Activated T-cell treated with anti-CD3 and anti-CD28 coated beads for 1 hour (primary cell): ENCODE results near the gene CYS1.
"Not testable (repeated sequence)": the region's sequence is repeated elsewhere in the genome, so short reads cannot be mapped to it uniquely, and the experiment has no call there.

Source experiments
- DNase-seq: peaks from one replicate; pipeline ENCODE4 v3.0.0-alpha.2; 2020; ENCODE audit warnings: low read depth

CYS1 gene

DNA sequence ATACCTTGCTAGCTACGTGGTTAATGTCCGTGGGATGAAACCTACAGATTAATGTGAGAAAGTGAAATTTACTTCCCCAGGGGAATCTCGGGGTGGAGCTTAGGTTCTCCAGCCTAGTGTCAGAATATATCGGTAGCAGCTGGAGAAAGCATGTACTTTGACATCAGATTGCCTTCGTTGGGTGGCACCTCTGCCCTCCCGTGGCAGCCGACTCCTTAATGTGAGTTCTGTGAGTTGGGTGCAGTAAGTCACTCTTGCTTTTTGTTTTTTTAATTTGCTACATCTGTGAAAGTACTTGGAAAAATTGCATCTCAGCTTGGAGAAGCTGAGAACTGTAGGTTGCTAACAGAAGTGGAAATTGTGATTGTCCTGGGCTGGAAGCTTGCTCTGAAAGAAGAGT is 33.3 kb downstream of the CYS1 start:
- DNase-seq, result no peak

DNA sequence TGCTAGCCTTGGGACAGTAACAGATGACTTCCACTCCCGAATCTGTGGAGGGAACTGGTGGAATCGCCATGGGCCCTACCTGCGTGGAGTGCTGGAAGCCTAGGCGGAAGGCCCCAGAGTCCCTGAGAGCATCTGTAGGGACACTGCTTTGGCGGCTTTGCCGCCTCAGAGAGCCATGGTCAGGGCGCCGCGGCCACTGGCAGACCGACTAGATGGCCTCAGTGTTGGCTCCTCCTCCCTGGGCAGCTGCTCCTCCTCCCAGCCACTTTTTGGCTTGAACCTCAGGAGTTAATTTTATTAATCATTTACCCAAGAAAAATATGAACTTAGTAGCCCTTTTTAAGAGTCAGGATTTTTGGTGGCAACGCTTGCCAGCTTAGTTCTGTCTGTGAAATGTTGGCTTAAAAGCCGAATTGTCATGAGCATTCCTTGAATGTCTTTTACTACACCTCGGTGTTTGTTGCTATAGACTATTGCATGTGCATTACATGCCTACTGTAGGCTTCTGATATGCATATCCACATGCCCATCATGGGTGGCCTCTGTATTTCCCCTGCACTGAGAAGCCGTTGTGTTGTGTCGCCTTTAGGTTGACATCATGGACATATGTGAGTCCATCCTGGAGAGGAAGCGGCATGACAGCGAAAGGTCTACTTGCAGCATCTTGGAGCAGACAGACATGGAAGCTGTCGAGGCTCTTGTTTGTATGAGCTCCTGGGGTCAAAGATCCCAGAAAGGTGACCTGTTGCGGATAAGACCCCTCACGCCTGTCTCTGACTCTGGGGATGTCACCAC is 34.5 kb downstream of the CYS1 start:
- DNase-seq, result no peak

DNA sequence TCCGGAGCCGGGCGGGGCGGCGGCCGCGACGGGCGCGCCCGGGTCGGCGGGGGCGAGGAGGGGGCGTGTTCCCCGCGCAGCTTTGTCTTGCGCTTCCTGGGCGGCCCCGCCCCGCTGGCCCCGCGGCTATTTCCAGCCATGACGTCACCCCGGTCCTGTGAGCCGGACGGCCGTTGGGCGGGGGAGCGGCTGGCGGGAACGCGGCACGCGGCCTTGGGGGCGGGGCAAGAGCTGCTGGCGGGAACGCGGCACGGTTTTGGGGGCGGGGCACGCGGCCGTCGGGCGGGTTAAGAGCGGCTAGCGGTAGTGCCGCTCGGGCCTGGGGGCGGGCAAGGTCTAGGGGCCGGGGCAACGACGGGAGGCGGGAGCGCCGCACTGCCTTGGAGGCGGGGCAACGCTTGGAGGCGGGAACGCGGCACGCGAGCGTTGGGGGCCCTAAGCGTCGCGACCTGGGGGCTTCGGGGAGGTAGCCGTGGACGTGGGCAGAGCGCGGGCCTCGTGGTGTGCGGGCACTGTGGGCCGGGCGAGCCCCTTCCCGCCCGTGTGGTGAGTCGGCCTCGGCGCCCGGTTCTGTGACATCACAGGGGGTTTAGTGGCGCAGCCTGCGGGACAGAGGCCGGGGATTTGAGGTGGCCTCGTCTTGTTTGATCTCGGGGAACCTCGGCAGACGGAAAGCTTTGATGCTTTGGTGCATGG is 36.2 kb downstream of the CYS1 start:
- peak; percentile 97 for DNase-seq

DNA sequence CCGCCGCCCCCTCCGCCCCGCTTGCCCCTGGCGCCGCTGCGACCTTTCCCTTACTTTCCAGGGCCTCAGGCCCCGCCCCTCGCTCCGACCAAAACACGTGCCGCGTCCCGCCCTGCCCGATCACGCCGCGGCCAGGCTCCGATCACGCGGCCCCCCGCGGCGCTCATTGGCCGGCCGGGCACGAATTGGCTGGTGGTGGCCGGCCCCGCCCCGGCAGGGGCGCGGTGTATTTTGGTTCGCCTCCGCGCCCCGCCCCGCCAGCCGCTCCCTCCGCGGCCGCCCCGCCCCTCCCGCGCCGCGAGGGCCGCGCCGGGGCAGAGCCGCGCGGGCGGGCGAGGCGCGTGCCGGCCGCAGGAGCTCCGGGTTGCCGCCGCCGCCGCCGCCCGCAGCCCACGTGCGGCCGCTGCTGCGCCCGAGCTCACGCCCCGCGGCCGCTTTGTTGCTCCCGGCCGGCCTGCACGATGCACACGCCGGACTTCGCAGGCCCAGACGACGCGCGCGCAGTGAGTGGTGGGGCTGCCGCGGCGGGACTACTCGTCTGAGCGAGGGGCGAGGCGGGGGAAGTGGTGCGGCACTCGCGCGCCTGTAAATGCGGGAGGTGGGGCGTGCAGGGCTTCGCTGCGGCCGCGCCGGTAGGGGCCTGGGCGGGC is 36.8 kb downstream of the CYS1 start, which contains the start of gene KLF11:
Gene KLF11, plus strand, starts transcription at position 295 of the 650 bp plus-strand sequence. Its CDS starts 167 bp downstream, at position 462.
- DNase-seq, result peak; percentile 78

DNA sequence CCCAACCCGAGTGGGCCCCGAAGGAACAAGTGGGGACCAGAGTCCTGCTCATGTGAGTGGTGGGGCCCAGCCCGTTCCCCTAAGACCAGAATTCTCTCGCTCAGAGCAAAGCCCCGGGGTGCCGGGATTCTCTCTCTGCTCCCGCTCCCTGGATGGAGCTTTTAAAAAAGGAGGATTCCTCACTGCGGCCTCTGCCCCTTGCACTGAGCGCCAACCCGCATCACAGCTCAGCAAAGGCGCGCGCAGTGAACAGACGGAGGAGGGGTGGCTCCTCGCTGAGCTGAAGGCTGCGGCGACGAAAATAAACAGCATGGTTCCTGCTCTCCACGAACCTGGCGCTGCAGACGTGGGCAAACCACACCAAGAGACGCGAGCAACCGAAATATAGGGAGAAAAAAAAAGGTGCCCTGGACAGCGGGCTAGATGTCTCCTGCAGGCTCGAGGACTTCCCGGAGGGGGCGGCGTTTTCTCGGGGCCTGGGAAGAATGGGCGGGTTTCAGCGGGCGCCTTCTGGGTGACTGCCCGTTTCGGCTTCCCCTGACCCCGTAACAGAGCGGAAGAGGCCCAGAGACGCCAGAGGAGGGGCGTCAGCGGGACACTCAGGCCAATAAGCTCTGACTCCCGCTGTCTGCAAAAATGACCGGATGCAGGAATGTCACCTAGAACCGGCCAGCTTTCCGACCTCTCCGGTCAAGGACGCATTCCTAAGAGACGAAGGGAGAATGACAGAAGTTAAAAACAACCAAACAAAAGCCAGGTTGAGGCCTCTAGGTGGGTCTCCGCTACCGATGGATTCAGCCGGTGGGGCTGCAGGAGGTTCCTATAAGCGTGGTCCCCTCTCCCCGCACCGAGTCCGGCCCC is 37.7 kb downstream of the CYS1 start:
- DNase-seq, result peak; percentile 15

DNA sequence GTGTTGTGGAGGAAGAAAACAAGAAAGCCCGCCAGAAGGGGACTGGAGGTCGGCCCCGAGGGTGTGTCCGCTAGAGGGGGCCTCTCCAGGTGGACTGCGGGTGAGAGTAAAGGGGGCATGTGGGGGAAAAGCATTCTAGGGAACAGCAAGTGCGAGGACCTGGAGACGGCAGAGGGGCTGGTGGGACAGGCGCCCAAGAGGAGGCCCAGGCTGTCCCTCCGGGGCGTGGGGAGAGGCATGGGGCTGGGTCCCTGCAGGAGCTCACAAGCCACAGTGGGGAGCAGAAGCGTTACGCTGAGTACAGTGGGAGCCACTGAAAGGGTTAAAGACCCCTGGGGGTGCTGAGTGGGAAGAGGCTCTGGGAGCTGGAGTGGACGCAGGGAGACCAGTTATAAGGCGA is 38.5 kb downstream of the CYS1 start:
- DNase-seq, result no peak

DNA sequence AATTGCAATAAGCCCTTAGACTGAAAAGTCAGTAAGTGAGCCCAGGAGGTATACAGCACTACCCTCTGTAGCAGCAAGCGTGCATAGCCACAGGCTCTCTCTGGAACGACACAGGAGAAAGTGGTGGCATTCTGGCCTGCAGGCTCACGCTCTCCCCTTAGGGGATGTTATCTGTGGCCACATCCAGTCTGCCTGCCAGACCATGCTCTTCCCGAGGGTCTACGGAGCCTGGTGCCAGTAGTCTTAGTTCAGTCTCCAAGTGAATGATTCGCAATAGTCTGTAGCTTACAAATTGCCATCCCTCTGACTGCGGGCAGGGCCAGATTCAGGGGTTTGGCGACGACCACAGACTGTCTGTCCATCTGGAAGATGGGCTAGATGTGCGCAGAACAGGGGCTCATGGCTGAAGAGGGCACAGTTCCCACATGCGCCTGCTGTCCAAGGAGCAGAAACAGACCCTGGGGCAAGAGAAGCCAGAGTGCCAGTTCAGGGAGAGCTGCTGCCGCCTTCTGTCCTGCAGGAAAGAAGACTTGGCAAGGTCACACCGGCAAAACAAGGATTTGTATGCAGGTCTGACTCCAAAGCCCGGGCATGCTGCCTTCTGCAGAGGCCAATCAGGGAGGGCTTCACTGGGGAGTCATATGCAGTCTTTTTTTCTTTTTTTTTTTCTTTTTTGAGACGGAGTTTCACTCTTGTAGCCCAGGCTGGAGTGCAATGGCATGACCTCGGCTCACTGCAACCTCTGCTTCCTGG is 40.4 kb downstream of the CYS1 start:
- DNase-seq, result no peak

DNA sequence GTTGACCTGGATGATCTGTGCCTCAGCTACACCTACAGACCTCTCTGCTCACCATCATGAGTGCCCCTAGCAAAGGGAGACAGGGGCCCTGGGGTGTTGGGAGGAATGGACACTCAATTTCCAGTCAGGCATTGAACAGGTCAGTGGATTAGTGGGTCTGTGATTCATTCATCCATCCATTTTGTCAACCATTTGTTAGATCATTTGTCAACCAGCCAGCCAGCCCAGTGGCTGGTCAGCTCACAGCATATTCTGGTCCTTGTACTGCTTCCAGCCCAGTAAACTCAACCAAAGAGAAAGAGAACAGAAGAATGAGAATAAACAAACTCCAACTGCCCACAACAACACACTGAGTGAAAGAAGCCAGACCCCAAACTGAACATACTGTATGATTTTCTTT is 41.5 kb downstream of the CYS1 start:
- DNase-seq, result no peak

DNA sequence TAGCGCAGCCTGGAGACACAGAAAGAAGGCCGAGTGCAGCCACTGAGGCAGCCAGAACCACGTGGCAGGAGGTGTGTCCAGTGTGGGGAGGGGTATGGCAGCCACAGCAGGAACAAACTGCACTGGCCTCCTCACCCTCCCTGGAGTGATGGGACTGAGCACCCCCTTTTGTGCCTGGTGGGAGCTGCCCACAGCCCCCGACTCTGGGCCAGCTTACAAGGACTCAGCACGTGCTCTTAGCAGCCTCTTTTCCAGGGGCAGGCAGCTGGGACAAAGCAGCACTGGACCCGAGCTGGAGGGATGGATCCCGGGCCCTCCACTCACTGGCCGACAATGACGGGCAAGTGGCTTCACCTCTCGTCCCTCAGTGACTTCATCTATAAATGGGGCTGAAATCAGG is 42.1 kb downstream of the CYS1 start:
- DNase-seq, result no peak

DNA sequence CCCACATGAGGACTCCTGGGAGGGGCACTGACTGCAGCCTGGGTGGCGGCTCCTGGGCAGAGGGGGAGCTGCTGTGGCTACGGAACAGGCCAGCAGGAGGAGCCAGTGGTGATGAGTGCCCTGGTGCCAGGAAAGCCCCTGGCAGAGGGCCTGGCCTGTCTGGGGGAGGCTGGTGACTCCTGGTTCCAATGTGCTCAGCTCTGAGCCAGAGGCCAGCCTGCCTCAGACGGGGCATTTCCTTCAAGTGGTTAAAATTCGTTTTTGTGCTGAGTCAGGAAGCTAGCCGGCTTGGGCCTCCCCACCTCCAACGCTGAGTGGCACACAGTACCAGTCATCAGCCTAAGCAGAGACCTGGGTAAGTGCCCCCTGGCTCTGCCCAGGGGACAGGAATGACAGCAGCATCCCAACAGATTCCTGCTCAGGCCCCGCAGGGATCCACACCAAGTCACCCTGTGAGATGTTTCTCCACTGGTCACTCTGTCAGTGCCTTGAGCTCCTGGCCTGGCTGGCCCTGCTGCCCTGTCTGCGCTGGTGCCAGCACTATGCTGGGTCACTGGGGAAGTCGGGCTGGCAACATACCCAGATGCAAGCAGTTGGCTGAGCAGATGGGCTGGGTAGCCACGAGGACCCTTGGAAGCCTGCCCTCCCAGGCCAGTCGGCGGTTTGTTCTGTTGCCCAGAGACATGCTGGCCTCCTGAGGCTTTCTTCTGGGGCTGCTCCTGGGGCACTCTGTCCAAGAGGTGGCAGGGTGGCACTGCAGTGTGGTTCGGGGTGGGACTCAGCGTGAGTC is 43.9 kb downstream of the CYS1 start:
- DNase-seq, result no peak

DNA sequence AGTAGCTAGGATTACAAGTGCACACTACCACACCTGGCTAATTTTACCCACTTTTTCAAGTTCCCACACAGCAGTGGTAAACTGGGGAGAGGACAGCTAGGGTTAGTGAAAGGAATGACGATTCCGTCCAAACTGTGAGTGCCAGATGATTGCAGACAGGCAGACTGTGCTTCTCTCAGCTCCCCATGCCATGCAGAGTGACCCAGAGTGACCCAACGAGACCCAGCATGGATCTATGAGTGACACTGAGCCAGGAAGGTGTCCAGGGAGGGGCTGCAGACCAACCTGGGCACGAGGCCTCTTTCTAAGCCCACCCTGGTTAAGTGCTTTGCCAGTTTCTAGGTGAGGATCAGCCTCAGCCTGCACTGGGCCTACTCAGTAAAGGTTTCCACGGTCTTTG is 44.6 kb downstream of the CYS1 start:
- DNase-seq, result no peak

DNA sequence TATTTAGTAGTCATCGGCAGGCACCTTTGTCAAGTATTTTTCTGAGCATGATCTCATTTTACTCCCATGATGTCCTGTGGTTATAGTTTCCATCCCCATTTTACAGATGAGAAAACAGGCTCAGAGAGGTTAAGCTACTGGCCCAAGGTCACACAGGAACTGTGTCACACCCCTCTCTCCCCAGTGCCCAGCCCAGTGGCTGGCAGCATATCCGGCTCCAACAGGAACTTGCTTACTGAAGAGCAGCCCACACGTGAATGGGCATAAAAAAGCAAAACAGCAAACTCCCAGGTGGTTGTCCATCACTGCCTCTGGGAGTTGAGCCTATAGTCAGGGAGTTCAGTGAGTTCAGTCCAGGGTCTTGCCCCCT is 45.2 kb downstream of the CYS1 start:
- no peak for DNase-seq

DNA sequence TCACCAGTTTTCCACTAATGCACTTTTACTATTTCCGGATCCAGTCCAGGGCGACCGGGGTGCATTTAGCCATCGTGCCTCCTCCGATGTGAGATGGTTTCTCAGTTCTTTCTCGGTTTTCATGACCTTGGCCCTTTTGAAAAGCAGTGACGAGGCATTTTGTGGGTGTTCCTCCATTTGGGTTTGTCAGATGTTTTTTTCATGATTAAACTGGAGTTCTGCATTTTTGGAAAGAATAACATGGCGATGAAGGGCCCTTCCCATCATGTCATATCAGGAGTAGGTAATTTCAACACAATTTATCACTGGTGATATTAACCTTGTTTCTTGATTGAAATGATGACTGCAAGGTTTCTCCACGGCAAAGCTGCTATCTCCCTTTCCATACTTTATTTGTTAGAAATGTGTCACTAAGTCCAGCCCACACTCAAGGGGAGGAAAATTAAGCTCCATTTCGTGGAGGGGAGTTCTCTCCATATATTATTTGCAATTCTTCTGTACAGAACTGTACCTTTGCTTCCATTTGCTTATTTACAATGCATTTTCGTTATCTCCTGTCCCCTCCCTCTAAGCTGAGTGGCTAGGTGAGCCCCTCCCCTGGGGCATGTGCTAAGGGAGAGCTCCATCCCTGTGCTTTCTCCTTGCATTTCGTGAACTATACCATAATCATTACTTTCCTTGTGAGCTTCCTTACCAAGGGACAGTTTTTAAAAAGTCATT is 45.7 kb downstream of the CYS1 start:
- no peak for DNase-seq

DNA sequence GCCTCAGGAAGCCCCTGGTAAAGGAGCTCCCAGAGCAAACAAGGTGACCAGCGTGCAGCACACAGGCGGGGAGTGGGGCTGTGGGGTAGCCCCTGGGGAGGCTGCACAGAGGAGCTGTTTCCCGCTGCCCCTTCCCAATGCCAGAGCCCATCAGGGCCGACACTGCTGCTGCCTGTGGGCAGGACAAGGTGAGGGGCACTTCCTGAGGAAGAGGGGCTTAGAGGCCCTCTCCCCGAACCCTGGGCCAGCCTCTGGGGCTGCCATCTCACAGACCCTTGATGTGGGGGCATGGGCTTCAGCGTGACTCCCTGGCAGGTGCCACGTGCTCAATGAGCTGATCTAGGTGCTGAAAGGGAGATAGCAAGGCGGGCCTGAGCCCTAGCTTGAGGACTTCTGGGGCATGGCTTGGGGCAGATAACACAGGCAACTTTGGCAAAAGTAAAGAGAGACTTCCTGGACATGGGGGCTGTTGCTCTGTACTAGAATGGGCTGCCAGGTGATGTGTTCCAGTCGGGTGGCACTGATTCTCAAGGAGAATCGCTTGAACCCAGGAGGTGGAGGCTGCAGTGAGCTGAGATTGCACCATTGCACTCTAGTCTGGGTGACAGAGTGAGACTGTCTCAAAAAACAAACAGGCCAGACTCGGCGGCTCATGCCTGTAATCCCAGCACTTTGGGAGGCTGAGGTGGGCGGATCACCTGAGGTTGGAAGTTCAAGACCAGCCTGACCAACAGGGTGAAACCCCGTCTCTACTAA is 46.8 kb downstream of the CYS1 start:
- DNase-seq, result no peak

DNA sequence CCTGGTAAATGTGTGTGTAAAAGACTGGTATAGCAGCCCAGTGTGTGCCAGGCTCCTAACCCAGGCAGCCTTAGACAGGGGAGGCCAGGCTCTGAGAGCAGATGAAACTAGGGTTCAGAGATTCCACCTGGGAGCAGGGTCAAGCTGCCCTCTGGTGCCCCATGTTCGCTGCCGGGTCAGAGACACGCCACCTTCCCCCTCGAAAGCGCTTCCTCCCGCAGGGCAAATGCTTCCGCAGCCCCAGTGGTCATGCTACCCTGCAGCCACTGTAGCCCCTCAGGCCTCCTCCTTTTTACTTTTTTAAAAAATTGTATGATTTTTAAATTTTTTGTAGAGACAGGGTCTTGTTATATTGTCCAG is 47.5 kb downstream of the CYS1 start:
- no peak for DNase-seq

DNA sequence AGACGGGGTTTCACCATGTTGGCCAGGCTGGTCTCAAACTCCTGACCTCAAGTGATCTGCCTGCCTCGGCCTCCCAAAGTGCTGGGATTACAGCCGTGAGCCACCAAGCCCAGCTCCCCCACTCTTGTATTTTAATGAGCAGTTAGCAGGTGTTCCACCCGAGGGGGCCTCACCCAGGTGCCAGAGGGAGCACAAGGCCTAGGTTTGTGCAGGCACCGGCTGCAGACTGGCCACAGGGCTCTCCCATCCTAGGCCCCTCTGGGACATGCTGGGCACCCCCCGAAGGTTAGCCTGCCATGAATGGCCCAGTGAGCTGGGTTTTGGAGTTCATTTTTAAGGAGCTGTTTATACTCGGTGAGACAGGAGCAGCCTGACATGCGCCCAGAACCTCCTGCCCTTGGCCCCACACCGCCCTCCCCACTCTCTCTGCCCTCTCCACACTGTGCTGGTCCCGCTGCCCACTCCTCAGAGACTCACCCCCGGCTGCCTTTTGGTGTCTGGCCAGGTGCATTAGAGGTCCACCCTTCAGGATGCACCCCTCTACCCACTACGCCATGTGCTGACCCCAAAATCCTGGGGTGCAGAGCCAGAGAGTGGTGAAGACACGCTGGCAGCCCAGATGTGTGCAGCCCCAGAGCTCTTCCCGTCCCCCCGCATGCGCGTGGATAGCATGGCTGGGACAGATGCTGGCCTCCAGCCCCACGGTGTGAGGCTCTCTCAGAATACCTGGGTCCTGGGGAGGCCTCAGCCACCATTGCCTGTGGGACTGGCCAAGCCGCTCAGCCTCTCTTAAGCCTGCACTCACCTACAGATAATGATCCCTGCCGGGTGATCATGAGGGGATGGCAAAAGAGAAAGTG is 48.1 kb downstream of the CYS1 start:
- no peak for DNase-seq

DNA sequence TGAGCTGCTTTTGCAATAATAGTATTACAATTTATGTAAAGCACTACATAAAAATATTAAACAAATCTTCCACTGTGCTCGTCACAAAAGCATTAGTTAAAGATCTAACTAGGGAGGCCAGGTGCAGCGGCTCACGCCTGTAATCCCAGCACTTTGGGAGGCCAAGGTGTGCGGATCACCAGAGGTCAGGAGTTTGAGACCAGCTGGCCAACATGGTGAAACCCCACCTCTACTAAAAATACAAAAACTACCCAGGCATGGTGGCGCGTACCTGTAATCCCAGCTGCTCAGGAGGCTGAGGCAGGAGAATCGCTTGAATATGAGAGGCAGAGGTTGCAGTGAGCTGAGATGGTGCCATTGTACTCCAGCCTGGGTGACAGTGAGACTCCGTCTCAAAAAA is 49.4 kb downstream of the CYS1 start:
- DNase-seq, result not testable (repeated sequence)

DNA sequence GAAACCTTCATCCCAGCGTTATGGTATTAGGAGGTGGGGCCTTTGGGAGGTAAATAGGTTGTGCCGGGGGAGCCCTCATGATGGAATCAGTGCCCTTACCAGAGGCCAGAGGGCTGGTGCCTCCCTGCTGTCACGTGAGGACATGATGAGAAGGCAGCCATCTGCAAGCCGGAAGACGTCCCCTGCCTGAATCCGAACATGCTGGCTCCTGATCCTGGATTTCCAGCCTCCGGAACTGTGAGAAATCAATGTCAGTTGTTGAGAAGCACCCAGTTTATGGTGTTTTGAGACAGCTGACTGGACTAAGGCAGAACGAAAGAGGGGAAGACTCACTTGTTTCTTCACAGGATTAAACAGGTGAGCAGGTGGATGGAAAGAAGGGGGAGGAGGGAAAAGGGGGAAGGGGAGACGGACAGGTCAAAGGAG is 49.9 kb downstream of the CYS1 start:
- no peak for DNase-seq
